LNCaP clone FGC (cell line): ENCODE data around the gene ZBED4.
A peak's percentile ranks its signal among the peaks of the same experiment; 100 is the strongest.

Experiments used
- DNase-seq: peaks from one replicate; pipeline ENCODE4 v3.0.0-alpha.2; 2011; ENCODE audit warnings: low read depth
- H3K4me3 ChIP-seq: 2 replicates; pipeline ENCODE4 v1.5.1; 2011; ENCODE audit warnings: mild to moderate bottlenecking, low read depth, low read length, control low read depth
- CTCF ChIP-seq: IDR thresholded peaks from 2 replicates; pipeline ENCODE4 v1.5.1; 2012; ENCODE audit warnings: mild to moderate bottlenecking; ENCODE audit not compliant: control insufficient read depth, insufficient read depth; ENCODE audit errors: extremely low read depth

Gene ZBED4

DNA sequence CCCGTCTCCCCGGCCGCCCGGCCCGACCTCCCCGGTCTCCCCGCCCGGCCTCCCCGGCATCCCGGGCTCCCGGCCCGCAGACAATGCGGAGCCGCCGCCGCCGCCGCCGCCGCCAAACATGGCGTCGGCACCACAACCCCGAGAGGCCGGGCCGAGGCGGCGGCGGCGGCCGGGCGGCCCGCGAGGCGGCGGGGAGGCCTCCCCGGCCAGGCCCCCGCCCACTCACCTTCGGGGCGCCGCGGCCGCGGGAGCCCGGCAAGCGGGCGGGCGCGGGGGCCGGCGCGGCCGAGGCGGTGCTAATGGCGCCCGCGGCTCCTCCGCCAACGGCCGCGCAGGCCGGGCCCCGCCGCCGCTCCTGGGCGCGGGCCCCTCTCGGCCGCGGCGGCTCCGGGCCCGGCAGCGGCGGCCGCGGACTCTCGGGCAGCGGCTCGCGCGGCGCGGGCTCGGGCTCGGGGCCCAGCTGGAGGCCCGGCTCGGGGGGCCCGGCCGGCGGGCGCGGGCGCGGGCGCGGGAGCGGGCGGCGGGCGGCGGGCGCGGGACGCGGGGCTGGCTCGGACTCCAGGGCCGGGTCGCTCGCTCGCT, 26.3 kb upstream of the ZBED4 start:
- DNase-seq: no peak
- peak overlapping the region; percentile 79 for H3K4me3 ChIP-seq
- TF ChIP-seq CTCF: no peak

GRCh38 chr22:49827853-49828598, 25.6 kb upstream of the ZBED4 start, which contains the start of gene BRD1:
TSS of gene BRD1 (minus strand) at chr22:49827873. CDS start at chr22:49824317, 3,556 bp downstream.
- DNase-seq: no peak
- peak within 1 kb of the TSS; percentile 79 for H3K4me3 ChIP-seq
- TF ChIP-seq CTCF: no peak

- TF ChIP-seq CTCF: no peak
- no peak for DNase-seq
- H3K4me3 ChIP-seq: peak overlapping the region; percentile 55; the same call in 1 of the 2 replicates
Observed at GRCh38 chr22:49828599-49828965, 25.1 kb upstream of the ZBED4 start.

DNA sequence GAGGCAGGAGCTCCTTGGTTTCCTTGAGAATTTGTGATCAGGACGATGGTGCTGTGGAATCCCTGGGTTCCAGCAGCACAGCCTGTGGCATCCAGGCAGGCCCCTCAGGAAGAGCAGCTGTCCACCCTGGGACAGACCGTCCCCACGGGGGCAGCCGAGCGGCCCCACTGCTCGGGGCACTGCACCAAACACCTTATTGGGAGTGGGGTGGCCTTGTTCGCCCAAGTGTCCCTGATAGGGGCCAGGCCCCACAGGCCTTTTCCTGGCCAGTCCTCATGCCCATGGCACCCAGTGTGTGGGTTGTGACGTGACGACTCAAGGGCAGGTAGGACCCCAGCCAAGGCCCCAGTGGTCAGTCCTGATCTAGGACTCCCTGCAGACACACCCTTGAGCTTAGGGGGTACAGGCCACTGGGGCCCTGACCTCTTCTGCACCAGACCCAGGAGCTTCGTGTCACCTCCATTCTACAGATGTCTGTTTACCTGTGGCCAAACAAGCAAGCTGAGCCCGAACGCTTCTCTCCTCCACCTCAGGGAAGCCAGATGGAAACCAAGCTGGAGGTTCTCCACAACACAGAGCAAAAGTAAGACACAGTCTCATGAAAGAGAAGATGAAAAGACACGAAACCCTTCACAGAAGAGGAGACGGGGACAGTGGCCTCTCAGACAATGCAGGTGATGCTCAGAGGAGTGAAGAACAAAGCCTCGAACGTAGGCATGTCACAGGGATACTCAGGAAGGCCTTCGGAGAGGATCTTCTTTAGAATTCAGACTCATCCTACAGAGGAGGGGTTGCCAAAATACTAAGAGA, 24.4 kb upstream of the ZBED4 start:
- no peak for DNase-seq
- TF ChIP-seq CTCF: no peak
- no peak overlapping the region for H3K4me3 ChIP-seq

- peak; percentile 49 for DNase-seq
- TF ChIP-seq CTCF: no peak
- no peak overlapping the region for H3K4me3 ChIP-seq
Observed at GRCh38 chr22:49833340-49834007, 20.2 kb upstream of the ZBED4 start.

- H3K4me3 ChIP-seq: no peak overlapping the region
- TF ChIP-seq CTCF: no peak
- DNase-seq: no peak
Observed at GRCh38 chr22:49838771-49839717, 14.6 kb upstream of the ZBED4 start.
